ENCODE data around the gene SOBP.

Gene SOBP

DNA sequence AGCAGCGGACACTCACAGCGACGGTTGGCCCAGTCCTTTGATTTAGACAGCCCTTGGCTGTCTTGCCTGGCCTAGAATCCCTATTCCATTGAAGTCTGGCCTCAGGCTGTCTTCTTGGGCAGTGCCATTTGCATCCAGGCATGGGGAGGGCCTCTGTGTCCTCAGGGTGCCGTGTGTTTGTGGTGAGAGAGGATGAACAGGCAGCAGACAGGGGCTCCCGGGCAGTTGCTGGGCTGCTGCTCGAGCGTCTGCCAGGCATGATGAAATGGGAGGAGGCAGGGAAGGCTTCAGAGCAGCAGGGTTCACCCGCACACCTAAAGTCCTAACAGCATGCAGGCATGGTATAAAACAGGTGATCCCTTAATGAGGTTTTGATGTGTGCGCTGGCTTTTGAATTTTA is 126.9 kb downstream of the SOBP start:
- H3K27ac ChIP-seq (ENCODE audit: low read length), result no peak overlapping the region
- 0 out of 2 replicates have a peak, but pooled peaks cover 4% of the 10 kb centered on the region for H4K20me1 ChIP-seq (ENCODE audit: insufficient read depth, low read length)
- H3K27me3 ChIP-seq (ENCODE audit: insufficient read depth, low read length, poor library complexity), result no peaks in the 10 kb centered on the region
- DNase-seq (no peak), ATAC-seq (ENCODE audit: insufficient read depth, low read depth) (no peak)
- TF ChIP-seq, protein P1, sequence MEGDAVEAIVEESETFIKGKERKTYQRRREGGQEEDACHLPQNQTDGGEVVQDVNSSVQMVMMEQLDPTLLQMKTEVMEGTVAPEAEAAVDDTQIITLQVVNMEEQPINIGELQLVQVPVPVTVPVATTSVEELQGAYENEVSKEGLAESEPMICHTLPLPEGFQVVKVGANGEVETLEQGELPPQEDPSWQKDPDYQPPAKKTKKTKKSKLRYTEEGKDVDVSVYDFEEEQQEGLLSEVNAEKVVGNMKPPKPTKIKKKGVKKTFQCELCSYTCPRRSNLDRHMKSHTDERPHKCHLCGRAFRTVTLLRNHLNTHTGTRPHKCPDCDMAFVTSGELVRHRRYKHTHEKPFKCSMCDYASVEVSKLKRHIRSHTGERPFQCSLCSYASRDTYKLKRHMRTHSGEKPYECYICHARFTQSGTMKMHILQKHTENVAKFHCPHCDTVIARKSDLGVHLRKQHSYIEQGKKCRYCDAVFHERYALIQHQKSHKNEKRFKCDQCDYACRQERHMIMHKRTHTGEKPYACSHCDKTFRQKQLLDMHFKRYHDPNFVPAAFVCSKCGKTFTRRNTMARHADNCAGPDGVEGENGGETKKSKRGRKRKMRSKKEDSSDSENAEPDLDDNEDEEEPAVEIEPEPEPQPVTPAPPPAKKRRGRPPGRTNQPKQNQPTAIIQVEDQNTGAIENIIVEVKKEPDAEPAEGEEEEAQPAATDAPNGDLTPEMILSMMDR (IDR thresholded peaks at IDR 0.05; ENCODE audit: borderline replicate concordance, extremely low read depth, low read length, poor library complexity, severe bottlenecking), result no peak
- TF ChIP-seq EZH2 (IDR thresholded peaks at IDR 0.05; ENCODE audit: borderline replicate concordance, low read depth, low read length, severe bottlenecking), result no peak
- H2AFZ ChIP-seq (ENCODE audit: low read depth, low read length), result no peak overlapping the region
- no peak overlapping the region for H3K4me3 ChIP-seq (ENCODE audit: low read depth in 1 of 2, low read length in 2 of 2)
- H3K4me2 ChIP-seq (ENCODE audit: insufficient read depth, low read length), result no peak overlapping the region
- peaks cover 31% of the 10 kb centered on the region for H3K4me1 ChIP-seq (ENCODE audit: insufficient read depth, low read length)
- no peaks in the 10 kb centered on the region for H3K9me3 ChIP-seq (ENCODE audit: insufficient read depth, low read length, severe bottlenecking)
- no peaks in the 10 kb centered on the region for H3K79me2 ChIP-seq (ENCODE audit: insufficient read depth, low read length)
- no peaks in the 10 kb centered on the region for H3K36me3 ChIP-seq (ENCODE audit: insufficient read depth, low read length)
- no peak overlapping the region for H3K9ac ChIP-seq (ENCODE audit: low read depth, low read length)

- Histone ChIP-seq H3K79me2 (ENCODE audit: insufficient read depth, low read length) (no peaks in the 10 kb centered on the region), H3K4me1 (ENCODE audit: insufficient read depth, low read length) (peaks cover 31% of the 10 kb centered on the region), H3K9me3 (ENCODE audit: insufficient read depth, low read length, severe bottlenecking) (no peaks in the 10 kb centered on the region), H3K27ac (ENCODE audit: low read length) (no peak overlapping the region), H3K36me3 (ENCODE audit: insufficient read depth, low read length) (no peaks in the 10 kb centered on the region), H4K20me1 (ENCODE audit: insufficient read depth, low read length) (0 out of 2 replicates have a peak, but pooled peaks cover 4% of the 10 kb centered on the region), H2AFZ (ENCODE audit: low read depth, low read length) (no peak overlapping the region), H3K4me2 (ENCODE audit: insufficient read depth, low read length) (no peak overlapping the region), H3K27me3 (ENCODE audit: insufficient read depth, low read length, poor library complexity) (no peaks in the 10 kb centered on the region), H3K4me3 (ENCODE audit: low read depth in 1 of 2, low read length in 2 of 2) (no peak overlapping the region), H3K9ac (ENCODE audit: low read depth, low read length) (no peak overlapping the region)
- DNase-seq, result no peak
- TF ChIP-seq EZH2 (IDR thresholded peaks at IDR 0.05; ENCODE audit: borderline replicate concordance, low read depth, low read length, severe bottlenecking), result no peak
- TF ChIP-seq, protein P1 (IDR thresholded peaks at IDR 0.05; ENCODE audit: borderline replicate concordance, extremely low read depth, low read length, poor library complexity, severe bottlenecking), result no peak
- ATAC-seq (ENCODE audit: insufficient read depth, low read depth), result no peak
Measured at GRCh38 chr6:107617341-107617932, 127.5 kb downstream of the SOBP start.

GRCh38 chr6:107618672-107619071 is 128.8 kb downstream of the SOBP start:
- peak; percentile 84 for DNase-seq
- H3K4me3 ChIP-seq (ENCODE audit: low read depth in 1 of 2, low read length in 2 of 2), result no peak overlapping the region
- ATAC-seq (ENCODE audit: insufficient read depth, low read depth), result peak; percentile 98

More at GRCh38 chr6:107618672-107619071, 128.8 kb downstream of the SOBP start:
- Histone ChIP-seq H3K4me1 (ENCODE audit: insufficient read depth, low read length) (peaks cover 31% of the 10 kb centered on the region), H3K27ac (ENCODE audit: low read length) (peak overlapping the region; percentile 64), H3K36me3 (ENCODE audit: insufficient read depth, low read length) (no peaks in the 10 kb centered on the region), H4K20me1 (ENCODE audit: insufficient read depth, low read length) (0 out of 2 replicates have a peak, but pooled peaks cover 4% of the 10 kb centered on the region), H2AFZ (ENCODE audit: low read depth, low read length) (no peak overlapping the region), H3K27me3 (ENCODE audit: insufficient read depth, low read length, poor library complexity) (no peaks in the 10 kb centered on the region), H3K79me2 (ENCODE audit: insufficient read depth, low read length) (no peaks in the 10 kb centered on the region), H3K9ac (ENCODE audit: low read depth, low read length) (no peak overlapping the region), H3K4me2 (ENCODE audit: insufficient read depth, low read length) (peak overlapping the region; percentile 23; the same call in 1 of the 2 replicates), H3K9me3 (ENCODE audit: insufficient read depth, low read length, severe bottlenecking) (no peaks in the 10 kb centered on the region)
- TF ChIP-seq, protein P1 (IDR thresholded peaks at IDR 0.05; ENCODE audit: borderline replicate concordance, extremely low read depth, low read length, poor library complexity, severe bottlenecking), result no peak
- TF ChIP-seq EZH2 (IDR thresholded peaks at IDR 0.05; ENCODE audit: borderline replicate concordance, low read depth, low read length, severe bottlenecking), result no peak
